ENCODE results near the gene OR52B2. TPM values are rescaled to one million over a fixed set of nuclear protein-coding genes. Genes with fewer than 3 reads are reported as not detected.

Gene OR52B2
- total RNA-seq, 1 experiment from 2014 or later = not detected

DNA sequence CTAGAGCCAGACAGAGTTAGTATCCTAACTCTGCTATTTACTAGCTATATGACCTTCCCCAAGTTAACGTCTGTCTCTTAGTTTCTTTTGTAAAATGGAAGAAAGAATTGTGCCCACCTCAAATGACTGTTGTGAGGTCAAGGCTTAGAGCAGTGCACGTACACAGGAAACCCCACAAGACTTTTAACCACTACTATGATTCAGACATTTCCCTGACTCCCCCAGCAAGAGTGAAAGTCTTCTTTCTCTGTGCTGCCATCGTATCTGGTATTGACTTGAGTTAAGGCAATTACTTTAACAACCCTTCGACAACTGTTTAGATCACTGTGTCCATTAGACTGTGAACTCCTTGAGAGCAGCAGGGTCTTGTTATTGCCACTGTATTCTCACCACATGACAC is 26.3 kb upstream of the OR52B2 start:
- in situ Hi-C loops (cut with HindIII; ENCODE audit: low pct_unique_long_range_greater_than_20kb, low sequenced_read_pairs) (no loop called here), intact Hi-C loops (cut with micrococcal nuclease; ENCODE audit: unreplicated experiment) (no loop called here)
- no peak for ATAC-seq
- POLR2A ChIA-PET = no interaction called here
- TF ChIP-seq CTCF (IDR thresholded peaks at IDR 0.05) = no peak
- no peak for TF ChIP-seq TCF7L2 (IDR thresholded peaks at IDR 0.05; ENCODE audit: low read depth, low read length)
- no peak for TF ChIP-seq REST (IDR thresholded peaks at IDR 0.05; ENCODE audit: insufficient read depth in 1 of 2, low read depth in 2 of 2, low read length in 1 of 2)
- TF ChIP-seq SIN3A (IDR thresholded peaks at IDR 0.05; ENCODE audit: borderline replicate concordance, insufficient read depth, low read depth, low read length) = no peak
- TF ChIP-seq POLR2AphosphoS5 (IDR thresholded peaks at IDR 0.05; ENCODE audit: low read depth, low read length) = no peak
- CTCF ChIA-PET = no interaction called here
- Histone ChIP-seq H3K9me3 (ENCODE audit: control insufficient read depth, insufficient read depth, low read depth, low read length) (no peaks in the 10 kb centered on the region), H3K4me1 (ENCODE audit: control insufficient read depth, insufficient read depth, low read length) (no peaks in the 10 kb centered on the region), H3K36me3 (ENCODE audit: control insufficient read depth, insufficient read depth, low read length) (no peaks in the 10 kb centered on the region), H3K4me3 (ENCODE audit: low read depth in 2 of 2, low read length in 2 of 2) (no peak overlapping the region), H3K27me3 (ENCODE audit: control insufficient read depth, insufficient read depth, low read length) (peaks cover 3% of the 10 kb centered on the region; the same call in 1 of the 2 replicates), H3K27ac (ENCODE audit: low read length) (no peak overlapping the region)
- BruUV-seq (replicated peaks) = no TSS peak
- no peak for DNase-seq (ENCODE audit: low read depth, low spot score)

GRCh38 chr11:6194065-6194581 is 24.0 kb upstream of the OR52B2 start:
- no peaks in the 10 kb centered on the region for H3K4me1 ChIP-seq (ENCODE audit: control insufficient read depth, insufficient read depth, low read length)
- ChIA-PET CTCF (no interaction called here), POLR2A (no interaction called here)
- in situ Hi-C loops (cut with HindIII; ENCODE audit: low pct_unique_long_range_greater_than_20kb, low sequenced_read_pairs) = no loop called here
- intact Hi-C loops (cut with micrococcal nuclease; ENCODE audit: unreplicated experiment) = no loop called here
- H3K36me3 ChIP-seq (ENCODE audit: control insufficient read depth, insufficient read depth, low read length) = no peaks in the 10 kb centered on the region
- BruUV-seq (replicated peaks) = no TSS peak
- TF ChIP-seq SIN3A (IDR thresholded peaks at IDR 0.05; ENCODE audit: borderline replicate concordance, insufficient read depth, low read depth, low read length) (no peak), POLR2AphosphoS5 (IDR thresholded peaks at IDR 0.05; ENCODE audit: low read depth, low read length) (no peak), CTCF (IDR thresholded peaks at IDR 0.05) (no peak), REST (IDR thresholded peaks at IDR 0.05; ENCODE audit: insufficient read depth in 1 of 2, low read depth in 2 of 2, low read length in 1 of 2) (no peak)
- H3K9me3 ChIP-seq (ENCODE audit: control insufficient read depth, insufficient read depth, low read depth, low read length) = no peaks in the 10 kb centered on the region
- ATAC-seq = no peak; the same call in 1 of the 2 replicates
- no peak overlapping the region for H3K4me3 ChIP-seq (ENCODE audit: low read depth in 2 of 2, low read length in 2 of 2)
- DNase-seq (ENCODE audit: low read depth, low spot score) = no peak
- peaks cover 3% of the 10 kb centered on the region; the same call in 1 of the 2 replicates for H3K27me3 ChIP-seq (ENCODE audit: control insufficient read depth, insufficient read depth, low read length)
- H3K27ac ChIP-seq (ENCODE audit: low read length) = no peak overlapping the region

All from Panc1 (cell line).